Astrocyte (in vitro differentiated cells and primary cell): ENCODE results near the gene COX8C. TPM values are rescaled to one million over a fixed set of nuclear protein-coding genes. Genes with fewer than 3 reads are reported as not detected.

ENCODE experiments used
- DNase-seq: peaks from one replicate; pipeline ENCODE4 v3.0.0-alpha.2; 2010; ENCODE audit warnings: low read depth
- FAIRE-seq: peaks from 2 replicates; lab custom pipeline; 2011; peaks lifted over from hg19 to GRCh38; lab: Jason Lieb, UNC
- H2AFZ ChIP-seq: 2 replicates; pipeline ENCODE4 v1.6.0; 2012; ENCODE audit warnings: low read depth, low read length, inconsistent platforms
- H3K27ac ChIP-seq: 2 replicates; pipeline ENCODE4 v1.5.1; 2011; ENCODE audit warnings: low read depth, low read length, inconsistent platforms
- H3K27me3 ChIP-seq: 2 replicates; pipeline ENCODE4 v1.6.0; 2011; ENCODE audit warnings: low read length, inconsistent platforms; ENCODE audit not compliant: insufficient read depth
- H3K36me3 ChIP-seq: 2 replicates; pipeline ENCODE4 v1.5.1; 2011; ENCODE audit warnings: low read length, inconsistent platforms; ENCODE audit not compliant: insufficient read depth
- H3K4me1 ChIP-seq: 2 replicates; pipeline ENCODE4 v1.5.1; 2011; ENCODE audit warnings: low read length, inconsistent platforms; ENCODE audit not compliant: insufficient read depth
- H3K4me2 ChIP-seq: 2 replicates; pipeline ENCODE4 v1.6.0; 2012; ENCODE audit warnings: low read length, inconsistent platforms
- H3K4me3 ChIP-seq: 2 replicates; pipeline ENCODE4 v1.5.1; 2011; ENCODE audit warnings: low read depth, mild to moderate bottlenecking, low read length, inconsistent platforms; ENCODE audit not compliant: insufficient read depth
- H3K79me2 ChIP-seq: 2 replicates; pipeline ENCODE4 v1.6.0; 2012; ENCODE audit warnings: mild to moderate bottlenecking, low read length, inconsistent platforms; ENCODE audit not compliant: insufficient read depth
- H3K9ac ChIP-seq: 2 replicates; pipeline ENCODE4 v1.6.0; 2012; ENCODE audit warnings: mild to moderate bottlenecking, low read length, inconsistent platforms
- H3K9me3 ChIP-seq: 2 replicates; pipeline ENCODE4 v1.5.1; 2012; ENCODE audit warnings: low read depth, mild to moderate bottlenecking, low read length, inconsistent platforms; ENCODE audit not compliant: insufficient read depth
- H4K20me1 ChIP-seq: 2 replicates; pipeline ENCODE4 v1.6.0; 2012; ENCODE audit warnings: low read length, inconsistent platforms; ENCODE audit not compliant: insufficient read depth
- H3K27ac Mint-ChIP-seq: one replicate; pipeline ENCODE4 v1.8.0; 2021; ENCODE audit warnings: mild to moderate bottlenecking, mixed read lengths; ENCODE audit not compliant: unreplicated experiment
- H3K27me3 Mint-ChIP-seq: one replicate; pipeline ENCODE4 v1.8.0; 2021; ENCODE audit warnings: low read depth, mixed read lengths; ENCODE audit not compliant: unreplicated experiment
- H3K36me3 Mint-ChIP-seq: one replicate; pipeline ENCODE4 v1.8.0; 2021; ENCODE audit warnings: low read depth, mixed read lengths; ENCODE audit not compliant: unreplicated experiment
- H3K4me1 Mint-ChIP-seq: one replicate; pipeline ENCODE4 v1.8.0; 2021; ENCODE audit warnings: low read depth, mixed read lengths; ENCODE audit not compliant: unreplicated experiment
- H3K4me3 Mint-ChIP-seq: one replicate; pipeline ENCODE4 v1.8.0; 2021; ENCODE audit warnings: mild to moderate bottlenecking, moderate library complexity, mixed read lengths; ENCODE audit not compliant: unreplicated experiment
- H3K9me3 Mint-ChIP-seq: one replicate; pipeline ENCODE4 v1.8.0; 2021; ENCODE audit warnings: mild to moderate bottlenecking, mixed read lengths; ENCODE audit not compliant: unreplicated experiment
- EZH2 ChIP-seq: IDR thresholded peaks from 2 replicates; pipeline ENCODE4 v1.6.1; 2012; ENCODE audit warnings: mild to moderate bottlenecking, low read length, inconsistent platforms; ENCODE audit not compliant: insufficient read depth
- total RNA-seq: library from RNA; stranded (reverse); gene quantifications from 2 replicates; pipeline ENCODE4 v1.2.1, GENCODE V29; 2021
- TF ChIP-seq, protein P1 (sequence below): IDR thresholded peaks from 2 replicates; pipeline ENCODE4 v1.5.1; 2011; ENCODE audit warnings: low read depth, mild to moderate bottlenecking, inconsistent platforms, low read length, moderate library complexity; ENCODE audit not compliant: insufficient read depth

The COX8C gene
- total RNA-seq, 1 donor from 2014 or later = not detected

DNA sequence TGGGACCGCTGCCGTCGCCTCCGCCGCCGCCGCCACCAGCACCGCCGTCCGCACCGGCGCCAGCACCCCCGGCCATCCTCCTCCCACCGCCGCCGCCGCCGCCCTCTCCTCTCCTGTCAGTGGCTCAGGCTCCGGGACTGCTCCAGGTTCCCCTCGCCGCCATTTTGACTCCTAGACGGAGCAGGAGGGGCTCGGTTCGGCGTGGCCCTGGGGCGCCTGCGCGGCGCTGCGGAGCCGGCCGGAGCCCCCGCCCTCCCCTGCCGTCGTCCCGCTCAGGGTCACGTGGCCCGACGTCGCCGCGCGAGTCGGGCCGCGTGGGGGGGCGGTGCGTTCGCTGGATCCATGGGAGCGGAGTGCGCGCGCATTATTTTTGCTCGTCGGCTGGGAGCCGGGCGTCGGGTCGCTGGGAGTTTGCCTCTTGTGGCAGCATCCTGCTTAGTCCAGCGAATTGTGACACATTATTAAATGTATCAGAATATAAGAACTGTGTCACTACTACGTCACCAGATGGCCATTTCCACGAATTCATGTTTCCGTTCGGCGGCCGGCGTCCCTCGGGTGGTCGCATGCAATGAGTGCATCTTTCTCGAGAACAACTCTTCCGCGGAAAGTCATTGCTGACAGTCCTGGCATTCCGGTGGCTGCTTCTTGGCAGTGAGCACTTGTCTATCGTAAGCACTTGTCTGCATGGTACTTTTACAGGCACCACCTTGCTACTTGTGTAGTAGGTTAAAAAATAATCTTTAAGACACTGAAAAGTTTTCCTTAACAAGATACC lies 13.9 kb upstream of the COX8C start, which contains the start of gene BTBD7:
Gene BTBD7 (minus strand): TSS at position 184 of the 778 bp plus-strand sequence. CDS start 36,985 bp downstream, outside the sequence.
- Mint-ChIP-seq H3K4me1 (peaks cover 16% of the 10 kb centered on the region), H3K9me3 (no peaks in the 10 kb centered on the region), H3K4me3 (peak within 1 kb of the TSS; percentile 95), H3K36me3 (peaks cover 6% of the 10 kb centered on the region), H3K27me3 (no peaks in the 10 kb centered on the region), H3K27ac (peak within 1 kb of the TSS; percentile 93)
- Histone ChIP-seq H3K4me1 (peaks cover 10% of the 10 kb centered on the region), H3K79me2 (peaks cover 47% of the 10 kb centered on the region), H3K27me3 (no peaks in the 10 kb centered on the region), H3K4me3 (peak within 1 kb of the TSS; percentile 99), H3K36me3 (no peaks in the 10 kb centered on the region), H3K27ac (peak within 1 kb of the TSS; percentile 91), H3K9me3 (no peaks in the 10 kb centered on the region), H3K9ac (peak within 1 kb of the TSS; percentile 90), H2AFZ (peak within 1 kb of the TSS; percentile 88), H3K4me2 (peak within 1 kb of the TSS; percentile 98), H4K20me1 (peaks cover 40% of the 10 kb centered on the region)
- TF ChIP-seq, protein P1, sequence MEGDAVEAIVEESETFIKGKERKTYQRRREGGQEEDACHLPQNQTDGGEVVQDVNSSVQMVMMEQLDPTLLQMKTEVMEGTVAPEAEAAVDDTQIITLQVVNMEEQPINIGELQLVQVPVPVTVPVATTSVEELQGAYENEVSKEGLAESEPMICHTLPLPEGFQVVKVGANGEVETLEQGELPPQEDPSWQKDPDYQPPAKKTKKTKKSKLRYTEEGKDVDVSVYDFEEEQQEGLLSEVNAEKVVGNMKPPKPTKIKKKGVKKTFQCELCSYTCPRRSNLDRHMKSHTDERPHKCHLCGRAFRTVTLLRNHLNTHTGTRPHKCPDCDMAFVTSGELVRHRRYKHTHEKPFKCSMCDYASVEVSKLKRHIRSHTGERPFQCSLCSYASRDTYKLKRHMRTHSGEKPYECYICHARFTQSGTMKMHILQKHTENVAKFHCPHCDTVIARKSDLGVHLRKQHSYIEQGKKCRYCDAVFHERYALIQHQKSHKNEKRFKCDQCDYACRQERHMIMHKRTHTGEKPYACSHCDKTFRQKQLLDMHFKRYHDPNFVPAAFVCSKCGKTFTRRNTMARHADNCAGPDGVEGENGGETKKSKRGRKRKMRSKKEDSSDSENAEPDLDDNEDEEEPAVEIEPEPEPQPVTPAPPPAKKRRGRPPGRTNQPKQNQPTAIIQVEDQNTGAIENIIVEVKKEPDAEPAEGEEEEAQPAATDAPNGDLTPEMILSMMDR = peak; percentile 23
- no peak for TF ChIP-seq EZH2
- no peak for FAIRE-seq
- DNase-seq = peak; percentile 82

DNA sequence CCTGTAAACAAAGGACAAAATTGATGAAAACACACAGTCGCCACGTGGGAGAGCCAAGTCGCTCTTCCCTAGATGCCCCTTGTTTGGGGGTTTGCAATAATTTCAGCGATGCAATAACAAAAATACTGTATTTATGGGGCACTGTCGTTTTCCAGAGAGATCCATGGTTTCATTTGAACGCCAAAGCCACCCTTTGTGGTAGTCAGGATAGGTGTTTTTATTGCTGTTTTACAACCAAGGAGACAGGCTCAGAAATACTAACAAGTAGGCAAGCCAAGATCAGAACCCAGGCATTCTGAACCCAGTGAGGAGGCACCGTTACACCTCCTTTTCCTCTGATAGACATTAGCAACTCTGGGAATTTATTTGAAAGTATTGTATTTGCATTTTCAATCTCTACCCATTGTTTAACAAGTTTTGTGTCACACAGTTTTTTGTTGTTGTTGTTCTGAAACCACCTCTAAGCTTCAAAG lies 13.3 kb upstream of the COX8C start:
- Histone ChIP-seq H3K4me2 (peak overlapping the region; percentile 93), H3K27me3 (no peaks in the 10 kb centered on the region), H3K79me2 (peaks cover 41% of the 10 kb centered on the region)

More for the DNA sequence above, 13.3 kb upstream of the COX8C start:
- DNase-seq (no peak), FAIRE-seq (no peak)
- Mint-ChIP-seq H3K27me3 (no peaks in the 10 kb centered on the region), H3K27ac (peak overlapping the region; percentile 93), H3K9me3 (no peaks in the 10 kb centered on the region), H3K4me3 (peak overlapping the region; percentile 95), H3K4me1 (peaks cover 16% of the 10 kb centered on the region), H3K36me3 (peaks cover 9% of the 10 kb centered on the region)
- Histone ChIP-seq H4K20me1 (peaks cover 34% of the 10 kb centered on the region), H3K9ac (peak overlapping the region; percentile 90), H3K4me3 (peak overlapping the region; percentile 99), H3K9me3 (no peaks in the 10 kb centered on the region), H2AFZ (peak overlapping the region; percentile 88), H3K36me3 (no peaks in the 10 kb centered on the region), H3K27ac (peak overlapping the region; percentile 91), H3K4me1 (peaks cover 10% of the 10 kb centered on the region)
- TF ChIP-seq, protein P1 = no peak
- TF ChIP-seq EZH2 = no peak
